ENCODE results near the gene BRD4.

Gene BRD4

DNA sequence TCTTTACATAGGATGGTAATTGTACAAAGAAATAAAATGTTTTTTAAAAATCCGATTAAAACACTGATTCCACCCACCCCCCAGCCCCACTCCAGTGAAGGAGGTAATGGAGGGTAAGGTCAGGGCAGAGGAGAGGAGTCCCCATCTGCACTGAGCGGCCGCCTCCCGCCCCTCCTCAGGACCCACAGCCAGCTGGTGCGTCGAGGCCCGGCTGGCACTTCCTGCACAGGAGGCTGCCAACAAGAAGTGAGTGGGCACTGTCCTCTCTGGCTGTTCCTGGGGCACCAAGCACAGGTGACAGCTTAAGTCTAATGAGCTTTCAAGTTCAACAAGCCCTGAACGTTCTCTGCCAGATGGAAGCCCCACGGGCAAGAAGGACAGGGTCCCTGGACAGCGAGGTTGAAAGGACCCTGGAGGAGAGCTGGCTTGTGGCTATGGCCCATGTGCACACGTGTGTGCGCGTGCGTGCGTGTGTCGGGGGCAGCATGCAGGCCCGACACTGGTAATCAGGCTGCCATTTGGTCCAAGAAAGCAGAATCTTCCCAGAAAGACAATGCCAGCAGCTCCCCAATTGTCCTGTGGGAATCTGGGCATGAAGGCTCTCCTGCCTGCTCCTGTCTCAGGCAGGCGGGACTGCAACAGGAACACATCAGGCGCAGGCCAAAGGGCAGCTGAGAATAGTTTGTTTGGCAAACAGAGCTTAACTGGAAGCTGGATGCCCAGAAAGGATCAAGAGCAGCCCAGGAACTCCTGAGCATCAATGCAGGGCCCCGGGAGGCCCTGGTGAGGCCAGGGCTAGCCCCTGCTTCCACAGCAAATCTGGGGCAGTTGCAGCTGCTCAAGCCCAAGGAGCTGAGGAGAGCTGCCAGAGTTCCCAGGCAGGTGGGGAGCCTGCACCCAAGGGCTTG is 85.0 kb downstream of the BRD4 start:
- no peak for DNase-seq

DNA sequence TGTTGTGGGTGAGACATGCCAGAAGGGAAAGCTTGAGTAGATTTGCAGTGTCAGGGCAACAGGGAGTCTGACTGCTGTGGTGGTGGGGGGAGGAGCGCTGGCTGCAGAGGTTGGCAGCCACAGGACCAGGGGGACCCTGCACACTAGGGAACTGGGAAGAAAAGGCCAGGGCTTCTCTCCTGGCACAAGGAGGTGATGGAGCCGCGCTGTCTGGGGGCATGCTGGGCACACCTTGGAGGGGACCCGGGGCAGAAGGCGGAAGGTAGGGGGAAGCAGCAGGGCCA is 86.2 kb downstream of the BRD4 start:
- DNase-seq, result no peak

DNA sequence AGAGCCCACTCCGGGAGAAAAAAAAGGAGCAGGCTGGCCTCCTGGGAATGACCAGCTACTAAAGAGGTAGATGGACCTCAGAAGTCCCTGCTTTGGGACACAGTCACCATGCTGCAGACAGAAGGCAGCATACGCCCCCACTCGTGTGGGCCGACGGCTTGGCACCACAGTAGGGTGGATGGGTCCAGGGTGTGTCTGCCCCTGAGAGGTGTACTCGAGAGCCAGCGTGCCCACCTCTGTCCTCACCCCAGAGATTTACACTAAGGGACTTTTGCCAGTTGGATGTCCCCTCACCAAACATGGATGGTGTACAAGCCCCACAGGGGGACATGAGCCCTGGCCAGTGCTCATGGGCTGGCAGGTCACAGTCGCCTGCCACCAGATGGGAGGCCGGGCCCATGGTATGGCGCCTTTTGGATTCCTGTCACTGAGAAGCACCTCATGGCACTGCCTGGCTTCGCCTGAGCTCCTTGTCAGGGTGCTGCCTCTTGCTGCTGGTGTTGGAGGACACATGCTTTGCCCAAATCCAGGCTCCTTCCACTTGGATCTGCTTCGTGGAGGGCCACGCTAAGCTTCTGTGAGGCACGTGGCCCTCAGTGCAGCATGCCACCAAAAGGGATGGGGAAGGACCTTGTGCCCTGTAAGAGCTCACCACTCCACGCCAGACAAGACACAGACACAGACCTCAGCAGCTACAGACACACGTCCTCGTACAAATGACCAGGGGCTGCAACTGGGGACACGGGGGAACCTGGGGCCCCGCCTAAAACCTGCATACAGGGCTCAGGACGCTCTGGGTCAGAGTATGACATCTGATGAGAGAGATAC is 86.8 kb downstream of the BRD4 start:
- no peak for DNase-seq

DNA sequence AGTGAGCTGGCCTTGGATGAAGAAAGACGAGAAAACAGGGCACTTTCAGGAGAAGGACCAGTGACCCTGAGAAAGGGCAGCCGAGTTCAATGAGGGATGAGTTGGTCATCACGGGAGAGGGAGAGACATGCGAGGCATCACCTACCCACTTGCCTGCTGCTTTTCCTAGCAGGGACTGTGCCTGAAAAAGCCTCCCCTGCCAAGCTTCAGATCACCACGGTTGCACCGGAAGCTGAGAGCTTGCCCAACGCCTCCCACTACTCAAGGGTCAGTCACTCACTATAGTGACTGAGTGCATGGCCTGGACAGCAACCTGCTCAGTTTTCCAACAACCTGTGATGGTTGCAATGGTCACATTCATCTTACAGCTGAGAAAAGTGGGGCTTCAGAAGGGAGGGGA is 87.5 kb downstream of the BRD4 start:
- DNase-seq, result no peak

DNA sequence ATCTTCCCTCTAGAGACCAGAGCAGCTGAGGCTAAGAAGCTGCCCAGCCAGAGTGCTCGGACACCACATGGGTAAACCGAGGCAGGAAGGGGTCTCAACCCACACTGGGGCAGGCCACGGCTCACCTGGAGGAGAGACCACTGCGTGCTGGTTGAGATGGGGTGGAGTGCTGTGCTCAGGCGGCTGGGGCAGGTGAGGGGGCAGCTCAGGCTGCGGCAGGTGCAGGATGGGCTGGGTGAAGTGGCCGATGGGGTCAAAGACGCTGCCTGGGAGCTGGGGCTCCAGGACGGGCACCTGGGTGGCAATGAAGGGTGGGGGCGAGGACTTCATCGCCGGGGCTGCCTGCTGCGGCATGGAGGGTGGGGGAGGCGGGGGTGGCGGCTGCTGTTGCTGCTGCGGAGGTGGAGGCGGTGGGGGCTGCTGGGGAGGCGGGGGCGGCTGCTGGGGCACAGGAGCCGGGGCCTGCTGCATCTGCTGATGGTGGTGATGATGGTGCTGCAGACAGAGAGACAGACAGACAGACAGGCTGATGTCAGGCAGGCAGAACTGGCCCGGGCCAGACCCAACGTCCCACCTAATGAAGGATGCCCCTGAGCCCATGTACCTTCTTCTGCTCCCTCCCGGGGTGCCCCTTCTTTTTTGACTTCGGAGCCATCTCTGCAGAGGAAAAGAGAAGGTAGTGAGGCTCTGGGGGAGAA is 88.1 kb downstream of the BRD4 start:
- DNase-seq, result no peak

DNA sequence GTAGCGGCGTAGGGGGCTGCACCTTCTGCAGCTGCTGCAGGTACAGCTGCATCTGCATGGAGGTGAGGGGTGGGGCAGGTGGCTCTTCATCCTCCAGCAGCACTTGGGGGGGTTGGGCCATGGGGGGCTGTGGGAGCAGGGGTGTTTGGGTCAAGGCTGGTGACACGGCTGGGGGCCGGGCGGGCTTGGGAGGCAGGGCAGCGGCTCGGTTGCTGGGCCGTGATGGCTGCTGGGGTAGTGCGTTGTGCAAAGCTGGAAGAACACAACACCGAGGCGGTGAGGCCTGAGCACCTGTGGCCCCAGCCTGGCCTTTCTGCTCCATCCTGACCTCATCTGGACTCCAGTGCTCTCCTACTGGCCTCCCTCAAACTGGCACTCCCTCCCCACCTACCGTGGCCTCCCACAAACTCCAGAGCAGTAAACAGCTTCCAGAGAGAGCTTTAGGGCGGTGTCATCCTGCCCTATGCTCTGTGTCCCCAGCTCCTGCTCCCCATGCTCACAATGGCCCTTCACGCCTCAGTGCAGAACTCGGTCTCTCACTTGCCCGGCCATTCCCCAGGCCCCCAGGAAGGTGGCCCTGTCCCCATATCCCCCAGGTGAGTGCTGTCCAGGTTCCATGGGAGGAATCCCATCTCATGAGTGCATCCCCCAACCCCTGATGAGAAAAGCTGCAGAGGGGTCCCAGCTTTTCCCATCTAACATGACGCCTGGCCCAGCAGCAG is 88.9 kb downstream of the BRD4 start:
- DNase-seq, result no peak

DNA sequence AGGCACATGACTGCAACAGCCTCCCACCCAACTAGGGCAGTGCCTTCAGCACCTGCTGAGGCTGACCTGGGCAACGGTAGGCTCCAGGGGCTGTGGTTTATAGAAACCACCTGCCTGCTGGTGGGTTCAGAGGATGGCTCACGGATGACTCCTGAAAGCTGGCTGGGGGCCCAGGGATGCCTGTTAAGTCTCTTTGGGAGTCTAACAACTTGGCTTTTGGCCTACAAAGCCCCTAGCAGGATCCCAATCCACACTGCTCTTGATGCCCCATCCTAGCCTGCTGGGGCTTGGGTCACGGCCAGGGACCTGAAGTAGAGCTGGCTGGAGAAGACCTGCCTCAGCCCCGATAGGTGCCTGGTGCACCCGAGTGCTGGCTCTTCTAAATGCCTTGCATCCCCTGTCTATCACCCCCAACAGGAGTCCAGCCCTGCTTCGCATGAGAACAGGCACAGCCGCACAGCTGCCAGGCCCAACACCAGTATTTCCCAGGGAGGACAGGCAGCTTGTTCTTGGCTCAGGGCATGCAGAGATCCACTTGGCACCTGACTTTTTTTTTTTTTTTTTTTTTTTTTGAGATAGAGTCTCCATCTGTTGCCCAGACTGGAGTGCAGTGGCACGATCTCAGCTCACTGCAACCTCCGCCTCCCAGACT is 91.0 kb downstream of the BRD4 start:
- no peak for DNase-seq

DNA sequence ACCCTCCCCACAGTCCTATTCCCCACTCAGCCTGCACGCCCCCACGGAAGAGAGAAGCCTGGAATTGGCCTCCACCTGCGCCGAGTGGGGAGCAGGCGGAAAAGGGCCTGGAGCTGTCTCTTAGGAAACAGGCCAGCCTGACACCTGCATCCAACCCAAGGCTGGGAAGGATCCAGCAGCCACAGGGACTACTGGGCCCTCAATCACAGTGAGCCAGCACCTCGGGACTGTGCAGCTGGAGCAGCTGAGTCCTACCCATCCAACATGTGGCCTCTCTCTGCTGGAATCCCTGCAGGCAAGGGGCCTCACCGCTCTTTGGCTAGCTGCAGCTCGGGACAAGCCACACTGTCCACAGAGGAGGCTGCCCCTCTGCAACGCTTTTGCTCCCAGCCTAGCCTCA is 91.8 kb downstream of the BRD4 start:
- DNase-seq, result no peak

DNA sequence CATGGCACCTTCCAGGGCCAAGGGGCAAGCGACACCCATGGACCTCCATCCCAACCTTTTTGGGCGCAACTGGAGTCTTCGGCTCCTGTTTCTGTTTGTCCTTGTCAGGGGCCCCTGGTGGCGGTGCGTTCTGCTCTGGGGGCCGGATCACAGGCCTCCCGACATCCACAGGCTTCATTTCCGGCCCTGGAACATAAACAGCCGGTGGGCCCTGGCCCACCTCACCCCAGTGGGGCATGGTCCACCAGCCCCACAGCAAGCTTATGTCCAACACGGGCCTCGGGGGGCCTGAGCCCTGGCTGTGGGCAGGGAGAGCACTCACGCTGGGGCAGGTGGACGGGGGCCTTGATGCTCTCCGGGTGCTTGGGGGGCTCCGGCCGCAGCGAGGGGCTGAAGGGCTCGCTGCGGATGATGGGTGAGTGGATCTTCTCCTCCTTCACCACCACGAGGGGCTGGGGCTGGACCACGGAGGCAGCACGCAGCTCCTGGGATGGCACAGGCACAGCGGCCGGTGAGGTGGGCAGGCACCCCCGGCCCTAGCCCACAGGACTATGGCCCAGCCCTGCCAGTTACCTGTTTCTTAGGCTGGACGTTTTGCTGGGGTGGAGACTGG is 92.9 kb downstream of the BRD4 start:
- DNase-seq, result no peak

DNA sequence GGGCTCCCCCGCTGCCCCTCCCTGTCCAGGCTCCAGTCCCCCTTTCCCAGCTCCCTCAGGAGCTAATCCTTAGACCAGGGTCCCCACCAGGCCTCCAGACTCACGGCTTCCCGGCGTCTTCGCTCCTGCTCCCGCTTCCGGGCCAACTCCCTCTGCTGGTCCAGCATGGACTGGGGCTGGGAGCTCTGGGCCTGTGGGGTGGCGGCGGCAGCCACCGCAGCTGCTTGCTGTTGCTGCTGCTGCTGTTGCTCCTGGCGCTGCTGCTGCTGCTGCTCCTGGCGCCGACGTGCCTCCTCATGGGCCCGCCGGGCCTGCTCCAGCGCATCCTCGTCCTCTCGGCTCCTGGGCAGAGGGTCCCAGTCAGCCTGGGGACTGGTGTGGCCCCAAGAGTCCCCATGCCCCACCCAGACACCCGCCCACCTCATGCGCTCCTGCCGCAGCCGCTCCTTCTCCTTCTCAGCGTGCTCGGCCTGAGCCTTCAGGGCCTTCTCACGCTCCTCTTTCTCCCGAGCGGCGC is 93.6 kb downstream of the BRD4 start:
- no peak for DNase-seq

DNA sequence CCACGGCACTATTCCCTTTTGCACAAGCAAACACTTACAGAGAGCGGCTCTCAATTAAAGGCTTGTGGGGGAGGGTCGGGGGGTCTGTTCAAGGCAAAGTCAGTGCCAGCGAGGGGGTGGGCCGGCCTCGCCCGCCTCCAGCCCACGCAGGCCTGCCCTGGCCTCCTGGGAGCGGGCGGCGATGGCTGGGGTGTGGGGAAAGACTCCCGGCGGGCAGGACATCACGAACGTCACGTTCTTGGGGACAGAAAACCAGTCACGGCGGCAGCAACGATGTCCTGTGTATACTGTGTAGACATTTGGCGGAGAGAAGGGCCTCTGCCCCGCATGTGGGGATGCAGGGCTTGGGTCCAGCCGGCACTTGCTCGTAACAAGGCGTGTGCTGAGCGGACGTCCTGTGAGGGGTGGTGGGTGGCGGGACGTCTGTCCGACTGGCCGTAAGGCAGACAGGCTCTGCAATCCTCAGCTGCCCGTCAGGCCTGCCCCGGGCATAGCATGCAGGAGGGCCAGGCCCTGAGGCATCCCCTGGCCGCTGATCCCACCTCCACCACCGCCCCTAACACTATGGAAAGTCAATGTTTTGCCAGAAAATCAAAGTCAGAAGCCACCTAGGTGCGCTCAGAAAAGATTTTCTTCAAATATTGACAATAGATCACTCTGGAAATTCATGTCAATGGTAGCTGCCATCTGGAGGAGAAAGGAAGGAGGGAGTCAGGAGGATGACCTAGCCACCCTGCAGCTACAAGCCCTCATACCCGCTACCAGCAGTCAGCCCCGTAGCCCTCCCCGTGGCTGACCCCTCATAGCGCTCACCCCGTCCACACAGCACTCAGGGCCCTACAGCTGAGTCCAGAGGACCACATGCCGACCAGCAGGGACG is 94.3 kb downstream of the BRD4 start:
- DNase-seq, result no peak

DNA sequence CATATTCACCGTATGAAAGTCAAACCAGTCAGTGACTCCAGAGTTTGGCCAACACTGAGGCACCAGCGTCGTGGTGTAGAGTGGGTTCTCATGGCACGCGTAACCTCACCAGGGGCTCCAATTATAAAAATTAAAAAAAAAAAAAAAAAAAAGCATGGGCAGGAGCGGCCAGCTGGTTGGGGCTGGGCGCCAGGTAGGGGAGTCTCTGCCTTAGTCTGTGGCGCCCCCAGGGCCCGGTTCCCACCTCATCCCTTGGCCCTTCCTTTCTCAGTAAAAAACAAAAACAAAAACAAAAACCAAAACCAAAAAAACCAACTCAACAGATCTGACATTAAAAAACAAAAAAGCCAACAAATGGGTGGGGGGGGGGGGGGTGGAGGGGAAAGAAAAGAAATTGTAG is 95.5 kb downstream of the BRD4 start:
- no peak for DNase-seq

DNA sequence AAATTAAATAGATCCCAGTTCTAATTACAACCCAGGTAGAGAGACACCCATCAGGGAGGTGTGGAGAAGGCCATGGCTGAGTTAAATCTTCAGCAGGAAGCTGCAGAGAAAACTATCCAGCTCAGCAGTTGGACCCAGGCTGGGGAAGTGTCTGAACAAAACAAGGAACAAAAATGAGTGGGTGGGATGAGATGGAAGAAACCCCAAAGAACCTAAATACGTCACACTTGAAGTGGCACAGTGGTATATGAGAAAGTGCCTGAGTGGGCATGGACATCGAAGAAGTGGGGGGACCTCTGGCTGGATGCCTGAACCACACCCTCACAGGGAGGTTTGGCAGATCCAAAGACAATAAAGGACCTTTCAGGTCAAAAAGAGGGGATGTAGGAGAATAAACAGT is 96.6 kb downstream of the BRD4 start:
- no peak for DNase-seq

DNA sequence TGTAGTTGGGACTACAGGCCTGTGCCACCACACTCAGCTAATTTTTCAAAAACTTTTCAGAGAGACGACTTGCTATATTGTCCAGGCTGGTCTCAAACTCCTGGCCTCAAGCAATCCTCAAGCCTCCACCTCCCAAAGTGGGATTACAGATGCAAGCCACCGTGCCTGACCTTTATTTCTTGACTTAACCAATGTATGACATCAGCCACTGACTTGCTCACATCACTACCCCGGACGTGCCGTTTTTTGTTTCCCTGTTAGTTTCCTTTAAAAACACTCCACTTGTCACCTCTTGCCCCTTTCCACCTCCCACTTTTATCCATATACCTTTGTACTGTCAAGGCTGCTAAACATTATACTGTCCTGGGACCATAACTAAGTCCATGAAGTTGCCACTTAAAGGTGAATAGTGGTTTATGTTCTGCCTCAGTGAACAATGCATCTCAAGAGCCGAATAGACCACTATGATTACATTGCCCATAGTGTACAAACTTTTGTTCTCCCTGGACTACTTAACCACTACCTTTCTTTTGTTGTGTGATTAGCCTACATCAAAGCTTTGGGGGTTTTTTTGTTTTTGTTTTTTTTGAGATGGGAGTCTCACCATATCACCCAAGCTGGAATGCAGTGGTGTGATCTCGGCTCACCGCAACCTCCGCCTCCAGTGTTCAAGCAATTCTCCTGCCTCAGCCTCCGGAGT is 97.8 kb downstream of the BRD4 start:
- no peak for DNase-seq

DNA sequence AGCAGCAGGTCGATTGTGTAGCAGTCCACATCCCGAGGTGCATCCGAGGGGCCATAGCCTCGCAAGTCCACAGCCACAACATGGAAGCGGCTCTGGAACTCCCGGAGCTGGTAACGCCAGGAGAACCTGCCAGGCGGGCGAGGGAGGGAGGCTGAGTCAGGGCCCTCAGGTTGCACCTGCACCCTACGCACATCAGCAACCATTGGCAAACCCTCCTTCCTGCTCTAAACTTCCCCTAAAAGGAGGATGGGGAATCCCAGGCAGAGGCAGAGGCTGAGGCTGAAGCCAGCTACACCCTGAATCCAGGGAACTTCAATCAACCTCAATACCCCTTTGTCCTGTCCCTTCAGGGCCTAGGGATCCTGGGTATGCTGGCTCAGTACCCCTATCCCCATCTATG is 101.1 kb downstream of the BRD4 start:
- no peak for DNase-seq

DNA sequence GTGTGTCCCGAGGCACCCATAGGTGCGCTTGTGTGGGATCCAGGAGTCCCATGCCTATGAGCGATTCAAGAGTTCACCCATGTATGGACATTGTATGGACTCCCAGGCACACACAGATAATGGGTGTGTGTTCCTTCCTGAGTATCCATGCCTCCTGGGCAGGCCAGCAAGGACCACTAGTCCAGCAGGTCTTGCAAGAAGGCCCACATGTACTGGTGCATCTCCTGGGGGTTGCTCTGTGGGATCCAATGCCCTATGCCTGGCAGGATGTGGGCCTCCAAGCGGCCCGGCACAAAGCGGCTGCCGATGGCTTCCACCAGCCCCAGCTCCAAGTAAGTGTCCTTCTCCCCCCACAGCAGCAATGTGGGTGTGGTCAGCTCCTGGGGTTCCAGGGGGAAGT is 105.1 kb downstream of the BRD4 start:
- no peak for DNase-seq

DNA sequence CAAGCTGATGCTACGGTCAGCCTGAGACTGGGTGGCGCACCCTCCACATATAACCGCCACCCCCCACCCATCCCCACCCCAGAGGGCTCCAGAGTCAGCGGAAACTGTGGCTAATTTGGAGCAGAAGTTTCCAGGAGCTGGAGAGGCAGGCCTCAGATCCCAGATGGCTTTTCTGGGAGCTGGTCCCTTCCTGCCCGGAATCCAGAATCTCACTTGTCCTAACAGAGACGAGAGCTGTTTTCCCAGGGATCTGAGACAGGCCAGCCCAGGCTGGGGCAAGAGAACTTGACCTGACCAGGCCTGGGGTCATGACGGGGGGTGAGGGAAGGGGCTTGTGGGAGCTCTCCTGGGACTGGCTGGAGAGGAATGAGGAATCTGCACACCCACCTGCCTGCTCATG is 106.6 kb downstream of the BRD4 start:
- no peak for DNase-seq

DNA sequence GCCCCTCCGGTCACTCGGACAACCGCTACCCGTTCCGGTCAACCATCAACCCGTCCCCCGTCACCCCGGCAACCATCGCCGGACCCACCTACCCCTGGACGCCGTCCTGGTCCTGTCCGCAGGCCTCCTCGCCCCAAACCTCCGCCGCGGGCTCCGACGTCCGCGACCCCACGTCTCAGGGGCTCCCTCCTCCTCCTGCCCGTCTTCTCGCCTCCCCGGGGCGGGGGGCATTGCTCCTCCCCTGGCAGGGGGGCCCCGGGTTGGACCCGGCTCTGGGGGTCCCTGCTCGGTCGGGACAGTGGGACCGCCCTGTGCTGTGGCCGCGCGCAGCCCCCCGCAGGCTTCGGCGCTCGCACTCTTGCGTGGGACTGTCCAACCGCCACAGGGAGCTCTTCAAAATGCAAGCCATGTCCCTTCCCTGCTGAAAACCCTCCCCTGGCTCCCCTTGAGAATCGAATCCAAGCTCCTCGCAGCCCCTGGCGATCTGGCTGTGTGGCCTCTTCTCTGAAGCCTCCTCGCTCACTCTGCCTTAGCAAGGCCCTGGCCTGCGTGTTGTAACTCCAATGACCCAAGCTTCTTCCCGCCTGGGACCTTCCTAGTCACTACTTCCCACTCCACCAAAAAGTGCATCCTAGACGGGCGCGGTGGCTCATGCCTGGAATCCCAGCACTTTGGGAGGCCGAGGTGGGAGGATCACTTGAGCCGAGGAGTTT is 108.5 kb downstream of the BRD4 start:
- DNase-seq, result no peak

All from hematopoietic multipotent progenitor cell treated with erythropoietin and hydrocortisone succinate and interleukin-3 and kit ligand, for 6 days (in vitro differentiated cells).